Activated T-cell treated with anti-CD3 and anti-CD28 coated beads for 4 hours (primary cell): Measurements from ENCODE around the gene ROR2.
A peak's percentile ranks its signal among the peaks of the same experiment; 100 is the strongest.
"Not testable (repeated sequence)": the region's sequence is repeated elsewhere in the genome, so short reads cannot be mapped to it uniquely, and the experiment has no call there.

Experiments used
- DNase-seq: peaks from one replicate; pipeline ENCODE4 v3.0.0-alpha.2; 2020

ROR2 gene

GRCh38 chr9:91949946-91950664 is at the start of gene ROR2:
Gene ROR2, minus strand, starts transcription at chr9:91950228.
- no peak for DNase-seq

GRCh38 chr9:91995000-91995655 is 45.1 kb upstream of the ROR2 start:
- no peak for DNase-seq

DNA sequence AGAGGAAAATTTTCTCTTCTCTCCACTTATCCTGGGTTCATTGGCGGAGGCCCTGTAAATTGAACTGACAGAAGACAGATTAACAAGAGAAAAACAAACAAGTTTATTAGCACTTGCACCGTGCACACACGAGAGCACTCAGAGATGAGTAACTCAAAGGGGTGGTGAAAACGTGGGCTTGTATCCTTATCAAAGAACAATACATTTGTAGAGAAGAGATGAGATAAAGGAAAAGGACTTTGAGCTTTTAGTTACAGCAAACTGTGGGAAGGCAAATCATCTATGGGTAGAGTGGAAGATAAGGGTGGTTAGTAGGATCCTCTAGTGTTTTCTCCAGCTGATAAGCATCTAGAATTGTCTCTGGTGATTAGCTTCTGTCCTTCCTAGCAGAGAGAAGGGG is 44.4 kb upstream of the ROR2 start:
- DNase-seq, result no peak

DNA sequence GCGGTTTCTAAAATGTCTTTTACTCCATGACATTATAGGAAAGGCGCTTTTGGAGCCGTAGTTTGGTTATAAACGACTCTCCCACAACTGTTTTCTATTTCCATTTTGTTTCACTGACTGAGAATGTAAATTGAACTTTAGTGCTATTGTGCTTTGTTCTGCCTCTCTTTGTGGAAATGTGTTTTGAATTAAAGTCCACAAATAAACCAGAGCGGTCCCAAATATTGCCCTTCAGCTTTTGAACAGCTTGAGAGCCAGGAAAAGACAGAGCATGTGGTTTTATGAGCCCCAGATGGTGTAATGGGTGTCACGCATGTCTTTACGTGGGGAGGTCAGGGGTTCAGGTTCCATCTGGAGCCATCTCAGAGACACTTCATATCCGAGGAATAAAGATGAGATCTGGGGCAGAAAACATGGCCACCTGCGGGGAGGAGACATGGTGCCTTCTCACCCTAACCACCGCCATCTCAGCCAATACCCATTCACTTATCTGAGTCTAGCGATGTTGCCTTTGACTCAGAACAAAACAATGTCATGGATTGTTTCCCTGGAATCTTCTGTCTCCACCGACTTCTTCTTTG is 42.5 kb upstream of the ROR2 start:
- DNase-seq, result no peak

GRCh38 chr9:91991721-91992341 is 41.8 kb upstream of the ROR2 start:
- no peak for DNase-seq

DNA sequence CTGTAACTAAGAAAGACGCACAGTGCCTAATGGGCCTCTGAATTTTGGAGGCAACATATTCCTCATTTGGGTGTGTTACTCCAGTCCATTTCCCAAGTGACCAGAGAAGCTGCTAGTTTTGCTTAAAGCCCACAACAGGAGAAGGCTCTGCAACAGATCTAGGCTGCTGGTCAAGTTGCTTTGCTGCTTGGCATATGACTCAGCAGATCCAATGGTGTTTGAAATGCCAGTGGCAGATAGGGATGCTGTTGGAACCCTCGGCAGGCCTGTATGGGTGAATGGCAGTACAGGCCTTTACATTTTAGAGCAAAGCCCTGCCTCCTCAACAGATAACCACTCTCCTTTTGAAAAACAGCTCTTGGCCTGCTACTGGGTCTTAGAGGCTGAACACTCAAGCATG is 36.2 kb upstream of the ROR2 start:
- no peak for DNase-seq

DNA sequence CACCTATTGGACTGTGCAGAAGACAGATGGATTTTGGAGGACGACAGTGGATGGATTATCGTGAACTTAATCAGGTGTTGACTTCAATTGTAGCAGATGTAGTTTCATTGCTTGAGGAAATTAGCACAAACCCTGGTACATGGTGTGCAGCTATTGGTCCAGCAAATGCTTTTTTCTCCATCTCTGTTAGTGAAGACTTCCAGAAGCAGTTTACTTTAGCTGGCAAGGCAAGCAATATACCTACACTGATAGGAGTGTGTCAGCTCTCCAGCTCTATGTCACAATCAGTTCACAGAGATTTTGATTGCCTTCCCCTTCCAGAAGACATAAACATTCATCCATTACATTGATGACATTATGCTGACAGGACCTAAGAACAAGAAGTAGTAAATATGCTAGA is 35.7 kb upstream of the ROR2 start:
- DNase-seq, result no peak

- no peak for DNase-seq
These were observed 28.8 kb upstream of the ROR2 start for GRCh38 chr9:91978740-91979414.

DNA sequence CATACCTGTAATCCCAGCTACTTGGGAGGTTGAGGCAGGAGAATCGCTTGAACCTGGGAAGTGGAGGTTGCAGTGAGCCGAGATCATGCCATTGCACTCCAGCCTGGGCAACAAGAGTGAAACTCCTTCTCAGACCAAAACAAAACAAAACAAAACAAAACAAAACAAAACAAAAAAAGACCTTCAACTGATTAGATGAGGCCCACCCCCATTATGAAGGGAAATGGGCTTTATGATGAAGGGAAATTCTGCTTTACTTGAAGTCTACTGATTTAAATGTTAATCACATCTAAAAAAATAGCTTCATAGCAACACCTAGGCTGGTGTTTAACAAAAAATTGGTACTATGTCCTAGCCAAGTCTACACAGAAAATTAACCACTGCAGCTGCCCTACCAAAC is 25.2 kb upstream of the ROR2 start:
- DNase-seq, result not testable (repeated sequence)

- no peak for DNase-seq
These were observed 22.7 kb upstream of the ROR2 start for GRCh38 chr9:91972711-91973110.

DNA sequence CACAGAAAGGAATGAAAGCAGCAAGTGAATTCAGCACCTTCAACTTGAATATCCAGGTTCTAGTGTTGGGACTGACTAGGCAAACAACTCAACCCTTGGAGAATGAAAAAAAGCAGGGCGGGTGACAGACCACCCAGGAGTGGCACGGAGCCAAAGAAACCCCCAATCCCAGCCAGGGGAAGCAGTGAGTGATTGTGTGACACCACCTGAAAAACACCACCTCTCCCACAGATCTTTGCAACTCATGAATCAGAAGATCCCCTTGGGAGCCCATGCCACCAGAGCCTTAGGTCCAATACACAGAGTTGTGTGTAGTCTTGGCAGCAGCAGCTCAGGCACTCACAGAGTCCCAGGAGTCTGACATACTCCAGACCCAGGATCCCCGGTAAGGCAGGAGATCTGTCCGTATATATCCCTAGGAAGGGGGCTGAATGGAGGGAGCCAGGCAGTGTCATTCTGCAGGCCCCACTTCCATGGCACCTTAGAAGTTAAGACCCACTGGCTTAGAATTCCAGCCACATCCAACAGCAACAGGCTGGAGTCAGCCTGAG is 22.1 kb upstream of the ROR2 start:
- no peak for DNase-seq

DNA sequence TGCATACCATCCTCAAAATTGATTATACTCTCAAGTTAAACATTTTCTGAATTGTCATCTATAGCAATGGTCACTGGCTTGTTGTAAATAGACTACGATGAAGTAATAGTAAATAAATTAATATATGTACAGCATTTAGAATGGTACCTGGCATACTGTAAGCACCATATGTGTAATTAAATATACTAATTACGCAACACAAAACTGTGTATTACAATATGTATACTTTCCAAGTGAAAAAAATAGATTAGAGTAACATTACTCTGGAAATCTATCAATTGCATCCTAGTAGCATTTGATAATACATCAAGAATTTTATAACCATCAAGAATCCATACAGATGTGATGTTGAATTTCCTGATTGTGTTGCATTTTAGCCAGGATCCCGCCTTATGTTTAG is 17.2 kb upstream of the ROR2 start:
- no peak for DNase-seq

DNA sequence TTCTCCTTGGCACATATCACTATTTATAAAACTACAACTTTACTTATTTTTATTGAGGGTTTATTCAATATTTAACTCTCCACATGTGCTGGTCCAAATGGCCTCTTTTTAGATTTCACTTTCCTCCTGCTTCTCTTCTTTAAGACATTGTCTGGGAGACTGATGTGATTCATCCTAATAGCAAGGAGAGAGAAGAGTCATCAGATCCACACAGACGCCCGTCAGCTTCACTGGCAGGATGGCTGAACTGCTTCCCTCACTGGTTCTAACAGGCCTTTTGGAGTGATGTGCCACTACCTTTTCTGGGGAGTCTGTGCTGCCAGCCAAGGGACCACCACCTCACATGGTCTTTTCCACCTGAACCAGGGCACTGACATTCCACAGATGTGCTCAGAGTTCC is 16.5 kb upstream of the ROR2 start:
- DNase-seq, result no peak

DNA sequence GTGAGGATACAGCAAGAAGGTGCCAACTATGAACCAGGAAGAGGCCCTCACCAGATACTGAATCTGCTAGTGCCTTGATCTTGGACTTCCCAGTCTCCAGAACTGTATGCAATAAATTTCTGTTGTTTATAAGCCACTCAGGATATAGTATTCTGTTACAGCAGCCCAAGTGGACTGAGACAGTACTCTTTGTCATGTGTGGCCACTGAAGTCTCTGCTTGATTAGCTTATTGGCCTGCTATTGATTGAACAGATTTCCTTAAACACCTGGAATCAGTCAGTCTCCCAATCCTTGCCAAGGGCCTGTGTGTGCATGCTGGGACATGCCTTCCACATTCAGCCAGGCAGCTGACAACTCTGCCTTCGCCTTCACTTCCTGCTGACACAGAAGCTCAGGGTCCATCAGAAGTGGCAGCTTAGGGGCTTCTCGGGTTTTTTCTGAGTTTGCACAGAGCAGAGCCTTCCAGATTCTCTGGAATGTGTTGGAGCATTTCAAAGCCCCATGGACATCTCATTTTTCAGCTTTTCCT is 13.7 kb upstream of the ROR2 start:
- DNase-seq, result no peak

GRCh38 chr9:91960367-91960766 is 10.3 kb upstream of the ROR2 start:
- no peak for DNase-seq

- no peak for DNase-seq
These were observed 8.1 kb upstream of the ROR2 start for GRCh38 chr9:91958174-91958573.

DNA sequence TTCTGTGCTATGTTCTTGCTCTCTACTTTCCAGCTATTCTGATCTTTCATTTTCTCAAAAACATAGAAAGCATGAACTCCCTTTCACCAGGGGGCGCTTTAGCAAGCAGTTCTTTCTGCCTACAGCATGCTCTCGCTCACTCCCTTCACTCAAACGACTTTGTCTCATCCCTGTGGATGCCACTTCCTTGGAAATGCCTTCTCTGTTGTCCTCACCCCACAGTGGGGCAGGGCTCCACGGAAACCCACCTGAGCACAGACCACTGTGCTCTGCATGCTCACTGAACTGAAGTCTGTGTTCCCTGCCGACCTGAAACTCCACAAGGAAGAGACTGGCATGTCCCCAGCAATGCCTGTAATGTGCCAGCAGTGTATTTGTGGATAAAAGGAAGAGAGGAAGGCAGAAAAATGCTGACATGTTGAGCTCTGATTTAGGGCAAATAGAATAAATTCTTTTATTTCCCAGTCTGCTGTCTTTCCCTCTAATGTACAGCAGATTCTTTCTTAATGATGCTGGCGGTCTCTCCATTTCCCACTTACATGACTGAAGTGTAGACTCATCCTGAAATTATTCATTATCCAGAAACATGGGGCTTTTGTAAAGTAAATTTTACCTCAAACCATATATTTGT is 4.9 kb upstream of the ROR2 start:
- DNase-seq, result no peak

- no peak for DNase-seq
These were observed 3.7 kb upstream of the ROR2 start for GRCh38 chr9:91953718-91954117.

- no peak for DNase-seq
These were observed 2.0 kb upstream of the ROR2 start for GRCh38 chr9:91951944-91952520.

GRCh38 chr9:91949392-91949945 is 559 bp downstream of the ROR2 start:
- DNase-seq, result no peak

GRCh38 chr9:91948597-91949391 is 1.2 kb downstream of the ROR2 start:
- peak; percentile 2 for DNase-seq
